Mesenchymal stem cell (in vitro differentiated cells and primary cell): ENCODE results near the gene PSMB11.

Experiments used
- DNase-seq: peaks from one replicate; pipeline ENCODE4 v3.0.0-alpha.2; 2013
- H2AFZ ChIP-seq: one replicate; pipeline ENCODE4 v1.6.1; 2013; ENCODE audit warnings: low read depth, mild to moderate bottlenecking, control low read depth, inconsistent platforms, low read length, moderate library complexity
- H2AK5ac ChIP-seq: 2 replicates; pipeline ENCODE4 v1.6.1; 2013; ENCODE audit warnings: low read length, moderate library complexity, mild to moderate bottlenecking, inconsistent platforms; ENCODE audit not compliant: severe bottlenecking
- H2BK120ac ChIP-seq: one replicate; pipeline ENCODE4 v1.6.1; 2013; ENCODE audit warnings: low read depth, mild to moderate bottlenecking, inconsistent platforms, low read length, moderate library complexity
- H2BK12ac ChIP-seq, 2 experiments: one replicate each; pipeline ENCODE4 v1.6.1; 2013; ENCODE audit warnings: inconsistent platforms in 2 of 2, low read length in 2 of 2, mild to moderate bottlenecking in 2 of 2, moderate library complexity in 2 of 2, control low read depth in 1 of 2
- H2BK15ac ChIP-seq: one replicate; pipeline ENCODE4 v1.6.1; 2013; ENCODE audit warnings: mild to moderate bottlenecking, low read depth, inconsistent platforms; ENCODE audit not compliant: poor library complexity, severe bottlenecking
- H2BK5ac ChIP-seq: 2 replicates; pipeline ENCODE4 v1.6.1; 2013; ENCODE audit warnings: low read depth, mild to moderate bottlenecking, low read length, control low read depth, inconsistent platforms; ENCODE audit not compliant: poor library complexity, severe bottlenecking
- H3K14ac ChIP-seq, 2 experiments: one replicate each; pipeline ENCODE4 v1.6.1; 2013; ENCODE audit warnings: inconsistent platforms in 2 of 2, low read length in 2 of 2, control low read depth in 1 of 2, mild to moderate bottlenecking in 1 of 2, moderate library complexity in 1 of 2
- H3K18ac ChIP-seq, 2 experiments: one replicate each; pipeline ENCODE4 v1.6.1; 2013; ENCODE audit warnings: inconsistent platforms in 2 of 2, low read length in 2 of 2, control low read depth in 1 of 2, low read depth in 1 of 2, mild to moderate bottlenecking in 1 of 2
- H3K23ac ChIP-seq, 2 experiments: one replicate each; pipeline ENCODE4 v1.6.1; 2013; ENCODE audit warnings: inconsistent platforms in 2 of 2, low read length in 2 of 2, mild to moderate bottlenecking in 2 of 2, moderate library complexity in 2 of 2, control low read depth in 1 of 2
- H3K27ac ChIP-seq: 2 replicates; pipeline ENCODE4 v1.5.1; 2013; ENCODE audit warnings: mild to moderate bottlenecking, moderate library complexity, low read length, control low read depth, inconsistent platforms; ENCODE audit not compliant: poor library complexity, severe bottlenecking
- H3K27me3 ChIP-seq, 2 experiments: 2 replicates each; pipeline versions ENCODE4 v1.6.1 to v1.7.0; 2013; ENCODE audit warnings: low read length in 2 of 2, mild to moderate bottlenecking in 2 of 2, moderate library complexity in 2 of 2, control low read depth in 1 of 2, inconsistent platforms in 1 of 2; ENCODE audit not compliant: control insufficient read depth in 1 of 2, insufficient read depth in 1 of 2
- H3K36me3 ChIP-seq, 2 experiments: 2 replicates each; pipeline versions ENCODE4 v1.6.1 to v1.7.0; 2013; ENCODE audit warnings: low read length in 2 of 2, control low read depth in 1 of 2, inconsistent platforms in 1 of 2, low read depth in 1 of 2, mild to moderate bottlenecking in 1 of 2; ENCODE audit not compliant: insufficient read depth in 2 of 2, control insufficient read depth in 1 of 2
- H3K4ac ChIP-seq, 2 experiments: one replicate each; pipeline ENCODE4 v1.6.1; 2013; ENCODE audit warnings: inconsistent platforms in 2 of 2, low read length in 2 of 2, mild to moderate bottlenecking in 2 of 2, moderate library complexity in 2 of 2, control low read depth in 1 of 2, low read depth in 1 of 2
- H3K4me1 ChIP-seq: 2 replicates; pipeline ENCODE4 v1.6.1; 2013; ENCODE audit warnings: low read depth, low read length, control low read depth; ENCODE audit not compliant: control insufficient read depth, insufficient read depth
- H3K4me2 ChIP-seq: 2 replicates; pipeline ENCODE4 v1.6.1; 2013; ENCODE audit warnings: low read length, mild to moderate bottlenecking, inconsistent platforms; ENCODE audit not compliant: poor library complexity, severe bottlenecking
- H3K4me3 ChIP-seq, 2 experiments: 2 replicates each; pipeline versions ENCODE4 v1.5.1 to v1.7.0; 2013; ENCODE audit warnings: low read length in 2 of 2, mild to moderate bottlenecking in 2 of 2, control low read depth in 1 of 2, low read depth in 1 of 2; ENCODE audit not compliant: insufficient read depth in 1 of 2
- H3K79me1 ChIP-seq: replicated peaks from 2 replicates; pipeline ENCODE4 v1.6.1; 2013; ENCODE audit warnings: mild to moderate bottlenecking, control low read depth, low read length, inconsistent platforms; ENCODE audit not compliant: poor library complexity, severe bottlenecking
- H3K9ac ChIP-seq: 2 replicates; pipeline ENCODE4 v1.7.0; 2013; ENCODE audit warnings: mild to moderate bottlenecking, low read length, moderate library complexity
- H3K9me3 ChIP-seq: 2 replicates; pipeline ENCODE4 v1.7.0; 2013; ENCODE audit warnings: mild to moderate bottlenecking, low read length; ENCODE audit not compliant: control insufficient read depth
- H4K8ac ChIP-seq: one replicate; pipeline ENCODE4 v1.6.1; 2013; ENCODE audit warnings: inconsistent platforms, mild to moderate bottlenecking, low read length, moderate library complexity
- H4K91ac ChIP-seq: one replicate; pipeline ENCODE4 v1.6.1; 2013; ENCODE audit warnings: mild to moderate bottlenecking, low read length, inconsistent platforms
- WGBS: methylation state at CpG from one replicate; pipeline ENCODE4 v1.1.7; 2013; ENCODE audit warnings: mixed read lengths; 5-methylcytosine and 5-hydroxymethylcytosine counted together

Gene PSMB11

GRCh38 chr14:23079716-23080115 lies 37.7 kb downstream of the PSMB11 start:
- Histone ChIP-seq H3K79me1 (peaks cover 11% of the 10 kb centered on the region), H3K9ac (peak overlapping the region; percentile 87), H3K9me3 (no peaks in the 10 kb centered on the region), H4K91ac (no peak overlapping the region), H3K27ac (peak overlapping the region; percentile 83), H3K18ac (peak overlapping the region in 1 of 2 experiments; percentile 34), H2BK5ac (no peak overlapping the region), H4K8ac (no peak overlapping the region), H3K14ac (no peak overlapping the region), H3K27me3 (no peaks in the 10 kb centered on the region), H2AFZ (no peak overlapping the region), H3K4me2 (no peak overlapping the region), H3K4ac (peak overlapping the region in 1 of 2 experiments; percentile 39), H3K36me3 (peaks cover 34 to 95% of the 10 kb centered on the region in 2 experiments), H2BK12ac (peak overlapping the region; percentile 31 to 57), H3K4me3 (peak overlapping the region in 1 of 2 experiments; percentile 46), H2AK5ac (no peak overlapping the region), H3K4me1 (peaks cover 9% of the 10 kb centered on the region), H2BK15ac (no peak overlapping the region), H2BK120ac (no peak overlapping the region), H3K23ac (no peak overlapping the region)
- WGBS, result 81% methylated on average over 2 of the region's 2 CpGs
- no peak for DNase-seq

- no peak overlapping the region for H2AK5ac ChIP-seq
- no peak overlapping the region for H3K14ac ChIP-seq
- peak overlapping the region; percentile 87 for H3K9ac ChIP-seq
- no peak overlapping the region for H3K18ac ChIP-seq
- 100% methylated on average over 1 of the region's 1 CpG for WGBS
- H3K23ac ChIP-seq, result no peak overlapping the region
- DNase-seq, result no peak
- no peak overlapping the region for H3K4me2 ChIP-seq
- no peak overlapping the region for H4K8ac ChIP-seq
- H2BK15ac ChIP-seq, result no peak overlapping the region
- H3K79me1 ChIP-seq, result peaks cover 11% of the 10 kb centered on the region
- H2BK12ac ChIP-seq, result no peak overlapping the region
- H3K9me3 ChIP-seq, result no peaks in the 10 kb centered on the region
- H3K4me1 ChIP-seq, result peaks cover 9% of the 10 kb centered on the region
- no peak overlapping the region for H3K27ac ChIP-seq
- H2BK120ac ChIP-seq, result no peak overlapping the region
- H4K91ac ChIP-seq, result no peak overlapping the region
- no peak overlapping the region for H2BK5ac ChIP-seq
- H2AFZ ChIP-seq, result no peak overlapping the region
- peaks cover 38 to 90% of the 10 kb centered on the region in 2 experiments for H3K36me3 ChIP-seq
- H3K4me3 ChIP-seq, result no peak overlapping the region
- no peaks in the 10 kb centered on the region for H3K27me3 ChIP-seq
- H3K4ac ChIP-seq, result no peak overlapping the region
These were observed 38.5 kb downstream of the PSMB11 start for GRCh38 chr14:23080474-23080873.

- Histone ChIP-seq H3K4me2 (no peak overlapping the region), H2BK120ac (no peak overlapping the region), H3K9me3 (no peaks in the 10 kb centered on the region), H2BK15ac (no peak overlapping the region), H4K8ac (no peak overlapping the region), H3K4ac (no peak overlapping the region), H3K4me3 (no peak overlapping the region), H3K23ac (no peak overlapping the region), H2BK12ac (no peak overlapping the region), H2BK5ac (no peak overlapping the region), H3K36me3 (peaks cover 29 to 94% of the 10 kb centered on the region in 2 experiments), H3K4me1 (peaks cover 2% of the 10 kb centered on the region), H2AK5ac (no peak overlapping the region), H4K91ac (no peak overlapping the region), H3K79me1 (peaks cover 6% of the 10 kb centered on the region), H2AFZ (no peak overlapping the region), H3K9ac (peak overlapping the region; percentile 55), H3K27me3 (no peaks in the 10 kb centered on the region), H3K14ac (no peak overlapping the region), H3K18ac (no peak overlapping the region), H3K27ac (no peak overlapping the region)
- WGBS, result 96% methylated on average over 3 of the region's 3 CpGs
- DNase-seq, result no peak
These were observed 43.4 kb downstream of the PSMB11 start for GRCh38 chr14:23085458-23085857.

- no peak overlapping the region for H4K8ac ChIP-seq
- H2BK120ac ChIP-seq, result no peak overlapping the region
- H3K14ac ChIP-seq, result no peak overlapping the region
- H3K23ac ChIP-seq, result no peak overlapping the region
- no peak overlapping the region for H4K91ac ChIP-seq
- no peak overlapping the region for H2AK5ac ChIP-seq
- H3K4me1 ChIP-seq, result peaks cover 2% of the 10 kb centered on the region
- peaks cover 6% of the 10 kb centered on the region for H3K79me1 ChIP-seq
- H3K27ac ChIP-seq, result no peak overlapping the region
- H2BK15ac ChIP-seq, result no peak overlapping the region
- H3K4me3 ChIP-seq, result no peak overlapping the region
- no peak overlapping the region for H3K4ac ChIP-seq
- H2AFZ ChIP-seq, result no peak overlapping the region
- H3K9me3 ChIP-seq, result no peaks in the 10 kb centered on the region
- WGBS, result 100% methylated on average over 1 of the region's 1 CpG
- no peaks in the 10 kb centered on the region for H3K27me3 ChIP-seq
- peaks cover 31 to 91% of the 10 kb centered on the region in 2 experiments for H3K36me3 ChIP-seq
- no peak overlapping the region for H3K18ac ChIP-seq
- H3K4me2 ChIP-seq, result no peak overlapping the region
- no peak for DNase-seq
- H3K9ac ChIP-seq, result peak overlapping the region; percentile 50
- H2BK12ac ChIP-seq, result no peak overlapping the region
- H2BK5ac ChIP-seq, result no peak overlapping the region
These were observed 44.6 kb downstream of the PSMB11 start for GRCh38 chr14:23086565-23086964.
